ENCODE measurements around the gene RETREG3. TPM values are rescaled to one million over a fixed set of nuclear protein-coding genes. Genes with fewer than 3 reads are reported as not detected.
A peak's percentile ranks its signal among the peaks of the same experiment; 100 is the strongest.

Gene RETREG3
- 10 to 100 TPM; 31.4 to 66.6 (median 55.8) TPM for total RNA-seq

DNA sequence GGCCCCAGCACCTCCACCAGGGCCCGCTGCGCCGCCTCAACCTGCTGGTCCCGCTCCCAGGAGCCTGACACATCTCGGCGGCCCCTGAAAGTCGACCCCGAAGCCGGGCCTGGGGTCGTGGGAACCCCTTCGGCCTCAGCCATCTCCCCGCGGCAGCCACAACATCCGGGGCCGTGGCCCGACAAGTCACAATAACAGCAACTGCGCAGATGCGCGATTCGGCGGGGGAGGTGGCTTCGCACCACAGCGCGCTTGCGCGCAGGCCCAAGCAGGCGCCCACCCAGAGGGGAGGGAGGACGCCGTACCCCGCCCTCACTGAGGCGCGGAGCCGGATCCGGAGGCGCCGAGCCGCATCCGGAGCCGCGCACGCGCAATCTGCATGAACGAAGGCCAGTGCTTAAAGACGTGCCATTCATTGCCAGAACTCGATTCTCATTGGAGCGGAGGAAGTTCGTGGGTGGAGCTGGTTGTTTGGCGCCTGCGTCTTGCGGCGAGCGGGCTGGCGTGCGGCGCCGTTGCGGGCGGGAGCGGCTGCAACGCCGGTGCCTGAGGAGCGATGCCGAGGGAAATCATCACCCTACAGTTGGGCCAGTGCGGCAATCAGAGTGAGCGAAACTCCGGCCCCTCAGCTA is at the start of gene RETREG3, which contains the start of gene TUBG1:
TSS of gene RETREG3 (minus strand) at position 193 of the 632 bp plus-strand sequence. CDS start at position 143, 50 bp downstream.
TSS of gene TUBG1 (plus strand) at position 502 of the 632 bp plus-strand sequence. CDS start at position 557, 55 bp downstream.
- H3K4me3 ChIP-seq, result peak within 1 kb of the TSS; percentile 77 to 95 (median 93)
- peak within 1 kb of the TSS; percentile 88 to 98 (median 92) for H3K27ac ChIP-seq
- TF ChIP-seq POLR2A (IDR thresholded peaks at IDR 0.05), result peak; percentile 85 to 90
- TF ChIP-seq, protein P1, sequence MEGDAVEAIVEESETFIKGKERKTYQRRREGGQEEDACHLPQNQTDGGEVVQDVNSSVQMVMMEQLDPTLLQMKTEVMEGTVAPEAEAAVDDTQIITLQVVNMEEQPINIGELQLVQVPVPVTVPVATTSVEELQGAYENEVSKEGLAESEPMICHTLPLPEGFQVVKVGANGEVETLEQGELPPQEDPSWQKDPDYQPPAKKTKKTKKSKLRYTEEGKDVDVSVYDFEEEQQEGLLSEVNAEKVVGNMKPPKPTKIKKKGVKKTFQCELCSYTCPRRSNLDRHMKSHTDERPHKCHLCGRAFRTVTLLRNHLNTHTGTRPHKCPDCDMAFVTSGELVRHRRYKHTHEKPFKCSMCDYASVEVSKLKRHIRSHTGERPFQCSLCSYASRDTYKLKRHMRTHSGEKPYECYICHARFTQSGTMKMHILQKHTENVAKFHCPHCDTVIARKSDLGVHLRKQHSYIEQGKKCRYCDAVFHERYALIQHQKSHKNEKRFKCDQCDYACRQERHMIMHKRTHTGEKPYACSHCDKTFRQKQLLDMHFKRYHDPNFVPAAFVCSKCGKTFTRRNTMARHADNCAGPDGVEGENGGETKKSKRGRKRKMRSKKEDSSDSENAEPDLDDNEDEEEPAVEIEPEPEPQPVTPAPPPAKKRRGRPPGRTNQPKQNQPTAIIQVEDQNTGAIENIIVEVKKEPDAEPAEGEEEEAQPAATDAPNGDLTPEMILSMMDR (IDR thresholded peaks at IDR 0.05), result peak in 3 of 6 experiments; percentile 41 to 55 (median 50)
- H3K9me3 ChIP-seq, result no peaks in the 10 kb centered on the region
- peaks cover 0 to 32% (median 12%) of the 10 kb centered on the region in 4 donors for H3K4me1 ChIP-seq
- peak; percentile 97 to 99 (median 99) for DNase-seq
- H3K36me3 ChIP-seq, result peaks cover 0 to 17% (median 0%) of the 10 kb centered on the region in 3 donors
- no peaks in the 10 kb centered on the region for H3K27me3 ChIP-seq

- H3K4me1 ChIP-seq, result peaks cover 0 to 31% (median 4%) of the 10 kb centered on the region in 4 donors
- H3K27ac ChIP-seq, result no peak overlapping the region
Measured at GRCh38 chr17:42657824-42658588, 48.8 kb upstream of the RETREG3 start.

DNA sequence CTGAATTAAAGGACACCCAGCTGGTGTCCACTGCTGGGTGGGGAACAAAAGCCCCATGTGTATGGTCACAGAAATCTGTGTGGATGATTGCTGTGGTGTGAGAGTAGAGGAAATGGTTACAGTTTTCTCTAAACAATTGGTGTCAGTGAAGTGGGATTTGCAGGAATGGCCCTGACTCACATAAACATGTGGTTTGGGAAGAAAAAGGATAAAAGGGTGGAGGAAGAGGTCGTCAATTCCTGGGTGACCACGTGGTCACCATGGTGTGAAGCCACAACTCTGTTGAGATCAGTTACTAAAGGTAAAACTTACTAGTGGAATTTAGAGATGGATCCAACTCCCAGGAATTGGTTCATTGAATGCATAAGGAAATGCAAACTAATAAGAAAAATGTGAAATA is 46.4 kb upstream of the RETREG3 start:
- H3K4me1 ChIP-seq, result peaks cover 0 to 23% (median 4%) of the 10 kb centered on the region in 4 donors
- no peaks in the 10 kb centered on the region for H3K27me3 ChIP-seq
- peak overlapping the region in 1 of 4 donors; percentile 10 for H3K27ac ChIP-seq
- no peaks in the 10 kb centered on the region for H3K36me3 ChIP-seq
- no peak for DNase-seq
- no peak overlapping the region for H3K4me3 ChIP-seq
- TF ChIP-seq, protein P1 (IDR thresholded peaks at IDR 0.05), result no peak
- TF ChIP-seq POLR2A (IDR thresholded peaks at IDR 0.05), result no peak
- no peaks in the 10 kb centered on the region for H3K9me3 ChIP-seq

More at GRCh38 chr17:42657824-42658588, 48.8 kb upstream of the RETREG3 start:
- no peak for DNase-seq
- Histone ChIP-seq H3K4me3 (no peak overlapping the region), H3K27me3 (no peaks in the 10 kb centered on the region), H3K36me3 (no peaks in the 10 kb centered on the region), H3K9me3 (no peaks in the 10 kb centered on the region)
- TF ChIP-seq POLR2A (IDR thresholded peaks at IDR 0.05), result no peak
- TF ChIP-seq, protein P1 (IDR thresholded peaks at IDR 0.05), result no peak

- Histone ChIP-seq H3K9me3 (no peaks in the 10 kb centered on the region), H3K4me3 (peak overlapping the region in 2 of 4 donors; percentile 5 to 33), H3K27ac (peak overlapping the region; percentile 17 to 63 (median 32)), H3K36me3 (no peaks in the 10 kb centered on the region), H3K27me3 (no peaks in the 10 kb centered on the region), H3K4me1 (peaks cover 0 to 4% (median 0%) of the 10 kb centered on the region in 4 donors)
- DNase-seq, result peak in 1 of 3 donors; percentile 49
- TF ChIP-seq, protein P1 (IDR thresholded peaks at IDR 0.05), result no peak
- TF ChIP-seq POLR2A (IDR thresholded peaks at IDR 0.05), result no peak
Measured at GRCh38 chr17:42653179-42654124, 44.3 kb upstream of the RETREG3 start.

DNA sequence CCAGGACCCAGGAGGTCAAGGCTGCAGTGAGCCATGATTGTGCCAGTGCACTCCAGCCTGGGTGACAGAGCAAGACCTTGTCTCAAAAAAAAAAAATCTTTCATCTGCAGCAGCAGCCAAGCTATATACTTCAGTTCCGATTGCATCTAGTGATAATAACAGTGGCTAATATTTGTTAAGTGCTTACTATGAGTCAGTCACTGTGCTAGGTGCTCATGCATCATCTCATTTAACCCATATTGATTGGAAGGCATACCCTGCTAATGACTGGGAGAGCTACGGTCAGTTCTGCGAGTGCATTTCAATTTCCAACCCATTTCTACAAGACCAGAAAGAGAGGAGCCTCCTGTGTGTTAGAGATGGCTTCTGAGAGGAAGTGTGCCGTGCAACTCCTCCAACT is 42.2 kb upstream of the RETREG3 start:
- TF ChIP-seq, protein P1 (IDR thresholded peaks at IDR 0.05), result no peak
- TF ChIP-seq POLR2A (IDR thresholded peaks at IDR 0.05), result no peak
- H3K4me1 ChIP-seq, result peaks cover 0 to 4% (median 0%) of the 10 kb centered on the region in 4 donors
- no peak overlapping the region for H3K27ac ChIP-seq
- no peaks in the 10 kb centered on the region for H3K9me3 ChIP-seq
- no peaks in the 10 kb centered on the region for H3K27me3 ChIP-seq
- no peak overlapping the region for H3K4me3 ChIP-seq
- no peak for DNase-seq
- H3K36me3 ChIP-seq, result no peaks in the 10 kb centered on the region
